ENCODE results near the gene ACTR3C.

The ACTR3C gene

GRCh38 chr7:150322833-150323681, at the start of gene ACTR3C, which contains the start of gene LRRC61:
Gene ACTR3C, minus strand, starts transcription at chr7:150323545. Its CDS starts 28,249 bp downstream, at chr7:150295296.
Gene LRRC61, plus strand, starts transcription at chr7:150323355. Its CDS starts 13,507 bp downstream, at chr7:150336862.
- DNase-seq = peak; percentile 55

- no peak for DNase-seq
These were observed 49.1 kb upstream of the ACTR3C start for GRCh38 chr7:150372271-150373048.

- no peak for DNase-seq
These were observed 48.6 kb upstream of the ACTR3C start for GRCh38 chr7:150371996-150372270.

GRCh38 chr7:150371131-150371995, 48.0 kb upstream of the ACTR3C start:
- no peak for DNase-seq

GRCh38 chr7:150370612-150371071, 47.3 kb upstream of the ACTR3C start:
- DNase-seq = no peak

- DNase-seq = no peak
These were observed 46.6 kb upstream of the ACTR3C start for GRCh38 chr7:150369748-150370501.

- peak; percentile 63 for DNase-seq
These were observed 45.8 kb upstream of the ACTR3C start for GRCh38 chr7:150368884-150369747.

- DNase-seq = peak; percentile 70
These were observed 44.9 kb upstream of the ACTR3C start, which contains the start of gene REPIN1 for GRCh38 chr7:150368096-150368883. Gene REPIN1, plus strand, starts transcription at chr7:150368822. Its CDS starts 890 bp downstream, at chr7:150369712.

GRCh38 chr7:150367677-150368095, 44.3 kb upstream of the ACTR3C start:
- no peak for DNase-seq

GRCh38 chr7:150365673-150366398, 42.5 kb upstream of the ACTR3C start:
- no peak for DNase-seq

- no peak for DNase-seq
These were observed 41.8 kb upstream of the ACTR3C start for GRCh38 chr7:150365194-150365593.

- DNase-seq = no peak
These were observed 40.5 kb upstream of the ACTR3C start for GRCh38 chr7:150363872-150364271.

GRCh38 chr7:150363370-150363769, 40.0 kb upstream of the ACTR3C start:
- DNase-seq = no peak

GRCh38 chr7:150361807-150362621, 38.7 kb upstream of the ACTR3C start:
- no peak for DNase-seq

GRCh38 chr7:150361402-150361801, 38.1 kb upstream of the ACTR3C start:
- DNase-seq = no peak

GRCh38 chr7:150360363-150361058, 37.2 kb upstream of the ACTR3C start:
- DNase-seq = no peak

- DNase-seq = no peak
These were observed 36.4 kb upstream of the ACTR3C start for GRCh38 chr7:150359622-150360362.

Measured in activated T-cell treated with anti-CD3 and anti-CD28 coated beads for 4 hours (primary cell).